ENCODE results near the gene SLC25A23. TPM values are rescaled to one million over a fixed set of nuclear protein-coding genes. Genes with fewer than 3 reads are reported as not detected.

SLC25A23 gene
- total and polyA plus RNA-seq, 9 of the 15 experiments (the other 6 are each of a cell fraction or from before 2014, with no cell fraction given): 6.1 to 72.0 (median 26.6) TPM

GRCh38 chr19:6460099-6460884, 700 bp upstream of the SLC25A23 start (continued):
- TF ChIP-seq, protein P1, sequence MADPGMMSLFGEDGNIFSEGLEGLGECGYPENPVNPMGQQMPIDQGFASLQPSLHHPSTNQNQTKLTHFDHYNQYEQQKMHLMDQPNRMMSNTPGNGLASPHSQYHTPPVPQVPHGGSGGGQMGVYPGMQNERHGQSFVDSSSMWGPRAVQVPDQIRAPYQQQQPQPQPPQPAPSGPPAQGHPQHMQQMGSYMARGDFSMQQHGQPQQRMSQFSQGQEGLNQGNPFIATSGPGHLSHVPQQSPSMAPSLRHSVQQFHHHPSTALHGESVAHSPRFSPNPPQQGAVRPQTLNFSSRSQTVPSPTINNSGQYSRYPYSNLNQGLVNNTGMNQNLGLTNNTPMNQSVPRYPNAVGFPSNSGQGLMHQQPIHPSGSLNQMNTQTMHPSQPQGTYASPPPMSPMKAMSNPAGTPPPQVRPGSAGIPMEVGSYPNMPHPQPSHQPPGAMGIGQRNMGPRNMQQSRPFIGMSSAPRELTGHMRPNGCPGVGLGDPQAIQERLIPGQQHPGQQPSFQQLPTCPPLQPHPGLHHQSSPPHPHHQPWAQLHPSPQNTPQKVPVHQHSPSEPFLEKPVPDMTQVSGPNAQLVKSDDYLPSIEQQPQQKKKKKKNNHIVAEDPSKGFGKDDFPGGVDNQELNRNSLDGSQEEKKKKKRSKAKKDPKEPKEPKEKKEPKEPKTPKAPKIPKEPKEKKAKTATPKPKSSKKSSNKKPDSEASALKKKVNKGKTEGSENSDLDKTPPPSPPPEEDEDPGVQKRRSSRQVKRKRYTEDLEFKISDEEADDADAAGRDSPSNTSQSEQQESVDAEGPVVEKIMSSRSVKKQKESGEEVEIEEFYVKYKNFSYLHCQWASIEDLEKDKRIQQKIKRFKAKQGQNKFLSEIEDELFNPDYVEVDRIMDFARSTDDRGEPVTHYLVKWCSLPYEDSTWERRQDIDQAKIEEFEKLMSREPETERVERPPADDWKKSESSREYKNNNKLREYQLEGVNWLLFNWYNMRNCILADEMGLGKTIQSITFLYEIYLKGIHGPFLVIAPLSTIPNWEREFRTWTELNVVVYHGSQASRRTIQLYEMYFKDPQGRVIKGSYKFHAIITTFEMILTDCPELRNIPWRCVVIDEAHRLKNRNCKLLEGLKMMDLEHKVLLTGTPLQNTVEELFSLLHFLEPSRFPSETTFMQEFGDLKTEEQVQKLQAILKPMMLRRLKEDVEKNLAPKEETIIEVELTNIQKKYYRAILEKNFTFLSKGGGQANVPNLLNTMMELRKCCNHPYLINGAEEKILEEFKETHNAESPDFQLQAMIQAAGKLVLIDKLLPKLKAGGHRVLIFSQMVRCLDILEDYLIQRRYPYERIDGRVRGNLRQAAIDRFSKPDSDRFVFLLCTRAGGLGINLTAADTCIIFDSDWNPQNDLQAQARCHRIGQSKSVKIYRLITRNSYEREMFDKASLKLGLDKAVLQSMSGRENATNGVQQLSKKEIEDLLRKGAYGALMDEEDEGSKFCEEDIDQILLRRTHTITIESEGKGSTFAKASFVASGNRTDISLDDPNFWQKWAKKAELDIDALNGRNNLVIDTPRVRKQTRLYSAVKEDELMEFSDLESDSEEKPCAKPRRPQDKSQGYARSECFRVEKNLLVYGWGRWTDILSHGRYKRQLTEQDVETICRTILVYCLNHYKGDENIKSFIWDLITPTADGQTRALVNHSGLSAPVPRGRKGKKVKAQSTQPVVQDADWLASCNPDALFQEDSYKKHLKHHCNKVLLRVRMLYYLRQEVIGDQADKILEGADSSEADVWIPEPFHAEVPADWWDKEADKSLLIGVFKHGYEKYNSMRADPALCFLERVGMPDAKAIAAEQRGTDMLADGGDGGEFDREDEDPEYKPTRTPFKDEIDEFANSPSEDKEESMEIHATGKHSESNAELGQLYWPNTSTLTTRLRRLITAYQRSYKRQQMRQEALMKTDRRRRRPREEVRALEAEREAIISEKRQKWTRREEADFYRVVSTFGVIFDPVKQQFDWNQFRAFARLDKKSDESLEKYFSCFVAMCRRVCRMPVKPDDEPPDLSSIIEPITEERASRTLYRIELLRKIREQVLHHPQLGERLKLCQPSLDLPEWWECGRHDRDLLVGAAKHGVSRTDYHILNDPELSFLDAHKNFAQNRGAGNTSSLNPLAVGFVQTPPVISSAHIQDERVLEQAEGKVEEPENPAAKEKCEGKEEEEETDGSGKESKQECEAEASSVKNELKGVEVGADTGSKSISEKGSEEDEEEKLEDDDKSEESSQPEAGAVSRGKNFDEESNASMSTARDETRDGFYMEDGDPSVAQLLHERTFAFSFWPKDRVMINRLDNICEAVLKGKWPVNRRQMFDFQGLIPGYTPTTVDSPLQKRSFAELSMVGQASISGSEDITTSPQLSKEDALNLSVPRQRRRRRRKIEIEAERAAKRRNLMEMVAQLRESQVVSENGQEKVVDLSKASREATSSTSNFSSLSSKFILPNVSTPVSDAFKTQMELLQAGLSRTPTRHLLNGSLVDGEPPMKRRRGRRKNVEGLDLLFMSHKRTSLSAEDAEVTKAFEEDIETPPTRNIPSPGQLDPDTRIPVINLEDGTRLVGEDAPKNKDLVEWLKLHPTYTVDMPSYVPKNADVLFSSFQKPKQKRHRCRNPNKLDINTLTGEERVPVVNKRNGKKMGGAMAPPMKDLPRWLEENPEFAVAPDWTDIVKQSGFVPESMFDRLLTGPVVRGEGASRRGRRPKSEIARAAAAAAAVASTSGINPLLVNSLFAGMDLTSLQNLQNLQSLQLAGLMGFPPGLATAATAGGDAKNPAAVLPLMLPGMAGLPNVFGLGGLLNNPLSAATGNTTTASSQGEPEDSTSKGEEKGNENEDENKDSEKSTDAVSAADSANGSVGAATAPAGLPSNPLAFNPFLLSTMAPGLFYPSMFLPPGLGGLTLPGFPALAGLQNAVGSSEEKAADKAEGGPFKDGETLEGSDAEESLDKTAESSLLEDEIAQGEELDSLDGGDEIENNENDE (IDR thresholded peaks at IDR 0.05; ENCODE audit: low read depth, low read length): no peak
- TF ChIP-seq TAF15 (IDR thresholded peaks at IDR 0.05; ENCODE audit: low read depth, low read length): no peak
- TF ChIP-seq EHMT2 (IDR thresholded peaks at IDR 0.05): no peak
- no peak for TF ChIP-seq ZNF277 (CRISPR knock-in tag; IDR thresholded peaks at IDR 0.05; ENCODE audit: borderline replicate concordance)
- peak; percentile 14 to 24; a peak in 1 of 4 replicates for TF ChIP-seq RAD21 (CRISPR knock-in tag; conservative IDR thresholded peaks at IDR 0.05 in 1 of 2, IDR thresholded peaks at IDR 0.05 in 1 of 2)
- TF ChIP-seq MITF (IDR thresholded peaks at IDR 0.05): no peak
- peak; percentile 69; the same call in 1 of the 2 replicates for TF ChIP-seq KAT7 (CRISPR knock-in tag; IDR thresholded peaks at IDR 0.05; ENCODE audit: borderline replicate concordance)
- no peak for TF ChIP-seq PHF20 (IDR thresholded peaks at IDR 0.05; ENCODE audit: partially characterized antibody)
- no peak for TF ChIP-seq FOXA3 (CRISPR knock-in tag; conservative IDR thresholded peaks at IDR 0.05 in 1 of 2, IDR thresholded peaks at IDR 0.05 in 1 of 2)
- no peak for TF ChIP-seq NFRKB (IDR thresholded peaks at IDR 0.05; ENCODE audit: low read depth)

All from K562 (cell line).